Peyer's patch (tissue), 4 donors: ENCODE results near the gene YEATS2. TPM values are rescaled to one million over a fixed set of nuclear protein-coding genes. Genes with fewer than 3 reads are reported as not detected.
"Not testable (repeated sequence)": the region's sequence is repeated elsewhere in the genome, so short reads cannot be mapped to it uniquely, and the experiment has no call there.

Experiments used
- DNase-seq, 3 donors: peaks; one replicate each; pipeline ENCODE4 v3.0.0-alpha.2; 2017 to 2019
- H3K27ac ChIP-seq, 4 donors: fragments of 200-600 bp; sonication (generic); one replicate each; pipeline ENCODE4 v1.5.1; 2016 to 2019
- H3K27me3 ChIP-seq, 2 donors: fragments of 200-600 bp; sonication (generic); one replicate each; pipeline ENCODE4 v1.5.1; 2019
- H3K36me3 ChIP-seq, 3 donors: fragments of 200-600 bp; sonication (generic); one replicate each; pipeline ENCODE4 v1.5.1; 2016 to 2019
- H3K4me1 ChIP-seq, 4 donors: fragments of 200-600 bp; sonication (generic); one replicate each; pipeline ENCODE4 v1.5.1; 2016 to 2019
- H3K4me3 ChIP-seq, 4 donors: fragments of 200-600 bp; sonication (generic); 1 replicate in 3 of 4; 2 replicates in 1 of 4; pipeline ENCODE4 v1.5.1; 2016 to 2019; ENCODE audit warnings: mild to moderate bottlenecking in 1 of 4
- H3K9me3 ChIP-seq, 4 donors: fragments of 200-600 bp; sonication (generic); one replicate each; pipeline ENCODE4 v1.5.1; 2016 to 2019; ENCODE audit warnings: mild to moderate bottlenecking in 1 of 4
- POLR2A ChIP-seq, 2 donors: fragments of 450-650 bp; IDR thresholded peaks; one replicate each; pipeline ENCODE4 v1.5.1; 2017; ENCODE audit warnings: antibody characterized with exemption in 2 of 2, mild to moderate bottlenecking in 2 of 2, moderate library complexity in 2 of 2
- total RNA-seq, 4 donors: library from RNA; depleted of rRNA; stranded (reverse); fragments of >200 nt; gene quantifications; one replicate each; pipeline ENCODE4 v1.1.0, GENCODE V29; 2016
- TF ChIP-seq, protein P1 (sequence below), 6 experiments: fragments of 450-650 bp in 4 of 6; fragments of 200-600 bp in 2 of 6; sonication (generic) in 1 of 6; IDR thresholded peaks; one replicate each; pipeline ENCODE4 v1.5.1; 2017 to 2019; ENCODE audit warnings: antibody characterized with exemption in 6 of 6, mild to moderate bottlenecking in 3 of 6, moderate library complexity in 1 of 6

The YEATS2 gene
- total RNA-seq, 4 donors from 2014 or later, result 24.3 to 56.9 (median 27.7) TPM

DNA sequence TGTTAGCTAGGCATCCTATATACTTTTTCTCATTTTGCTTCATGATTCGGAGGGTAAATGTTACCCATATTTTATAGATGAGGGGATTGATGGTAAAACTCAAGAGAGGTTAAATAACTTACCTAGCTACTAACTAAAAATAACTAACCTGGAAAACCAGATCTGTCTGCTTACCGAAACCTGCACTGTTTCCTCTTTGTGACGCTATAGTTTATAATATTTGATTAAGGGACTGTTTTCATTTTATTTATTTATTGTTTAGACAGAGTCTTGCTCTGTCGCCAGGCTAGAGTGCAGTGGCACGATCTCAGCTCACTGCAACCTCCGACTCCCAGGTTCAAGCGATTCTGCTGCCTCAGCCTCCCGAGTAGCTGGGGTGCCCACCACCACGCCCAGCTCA is 71.9 kb downstream of the YEATS2 start:
- peaks cover 0 to 19% (median 0%) of the 10 kb centered on the region in 3 donors for H3K36me3 ChIP-seq
- no peaks in the 10 kb centered on the region for H3K27me3 ChIP-seq
- DNase-seq, result no peak
- TF ChIP-seq POLR2A (IDR thresholded peaks at IDR 0.05), result no peak
- TF ChIP-seq, protein P1, sequence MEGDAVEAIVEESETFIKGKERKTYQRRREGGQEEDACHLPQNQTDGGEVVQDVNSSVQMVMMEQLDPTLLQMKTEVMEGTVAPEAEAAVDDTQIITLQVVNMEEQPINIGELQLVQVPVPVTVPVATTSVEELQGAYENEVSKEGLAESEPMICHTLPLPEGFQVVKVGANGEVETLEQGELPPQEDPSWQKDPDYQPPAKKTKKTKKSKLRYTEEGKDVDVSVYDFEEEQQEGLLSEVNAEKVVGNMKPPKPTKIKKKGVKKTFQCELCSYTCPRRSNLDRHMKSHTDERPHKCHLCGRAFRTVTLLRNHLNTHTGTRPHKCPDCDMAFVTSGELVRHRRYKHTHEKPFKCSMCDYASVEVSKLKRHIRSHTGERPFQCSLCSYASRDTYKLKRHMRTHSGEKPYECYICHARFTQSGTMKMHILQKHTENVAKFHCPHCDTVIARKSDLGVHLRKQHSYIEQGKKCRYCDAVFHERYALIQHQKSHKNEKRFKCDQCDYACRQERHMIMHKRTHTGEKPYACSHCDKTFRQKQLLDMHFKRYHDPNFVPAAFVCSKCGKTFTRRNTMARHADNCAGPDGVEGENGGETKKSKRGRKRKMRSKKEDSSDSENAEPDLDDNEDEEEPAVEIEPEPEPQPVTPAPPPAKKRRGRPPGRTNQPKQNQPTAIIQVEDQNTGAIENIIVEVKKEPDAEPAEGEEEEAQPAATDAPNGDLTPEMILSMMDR (IDR thresholded peaks at IDR 0.05), result no peak
- H3K4me3 ChIP-seq, result no peak overlapping the region
- no peaks in the 10 kb centered on the region for H3K4me1 ChIP-seq
- no peaks in the 10 kb centered on the region for H3K9me3 ChIP-seq
- H3K27ac ChIP-seq, result no peak overlapping the region

DNA sequence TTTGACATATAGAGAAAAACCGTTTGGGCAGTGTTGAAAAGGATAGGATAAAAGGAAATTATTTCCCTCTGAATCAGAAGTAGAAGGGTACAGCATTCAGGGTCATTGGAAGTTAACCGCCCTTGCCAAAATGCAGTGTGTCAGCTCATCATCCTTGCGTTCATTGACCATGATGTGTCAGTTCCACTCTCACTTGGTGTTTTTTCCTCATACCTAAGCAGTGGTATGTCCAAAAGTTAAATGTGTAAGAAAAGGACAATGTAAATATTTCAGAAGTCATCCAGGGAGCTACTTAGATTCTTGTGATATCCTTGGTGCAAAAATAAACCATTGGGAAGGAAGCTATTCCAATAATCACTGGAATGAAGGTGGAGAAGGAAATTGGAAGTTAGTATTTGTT is 77.0 kb downstream of the YEATS2 start:
- no peaks in the 10 kb centered on the region for H3K27me3 ChIP-seq
- peaks cover 0 to 48% (median 0%) of the 10 kb centered on the region in 3 donors for H3K36me3 ChIP-seq
- no peak overlapping the region for H3K27ac ChIP-seq
- no peak for DNase-seq
- H3K4me1 ChIP-seq, result peaks cover 0 to 3% (median 0%) of the 10 kb centered on the region in 4 donors
- H3K9me3 ChIP-seq, result no peaks in the 10 kb centered on the region
- no peak overlapping the region for H3K4me3 ChIP-seq
- TF ChIP-seq, protein P1 (IDR thresholded peaks at IDR 0.05), result no peak
- TF ChIP-seq POLR2A (IDR thresholded peaks at IDR 0.05), result no peak

DNA sequence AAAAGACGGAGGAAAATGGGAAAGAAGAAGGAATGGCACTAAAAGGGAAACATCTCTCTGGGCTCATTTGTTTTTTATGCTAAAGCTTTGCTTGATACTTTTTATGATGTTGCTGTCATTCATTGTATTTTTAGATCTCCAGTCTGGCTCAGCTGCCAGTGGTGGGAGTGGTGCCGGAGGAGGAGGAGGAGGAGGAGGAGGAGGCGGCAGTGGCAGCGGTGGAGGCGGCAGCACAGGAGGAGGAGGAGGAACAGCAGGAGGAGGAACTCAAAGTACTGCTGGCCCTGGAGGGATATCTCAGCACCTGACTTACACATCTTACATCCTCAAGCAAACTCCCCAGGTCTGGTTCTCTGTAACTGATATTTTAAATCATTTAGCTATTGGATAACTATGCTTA is 78.2 kb downstream of the YEATS2 start:
- H3K27ac ChIP-seq, result peak overlapping the region in 1 of 4 donors; percentile 0
- no peak overlapping the region for H3K4me3 ChIP-seq
- no peaks in the 10 kb centered on the region for H3K9me3 ChIP-seq
- no peak for TF ChIP-seq POLR2A (IDR thresholded peaks at IDR 0.05)
- TF ChIP-seq, protein P1 (IDR thresholded peaks at IDR 0.05), result no peak
- DNase-seq, result peak in 2 of 3 donors; percentile 56 to 71
- H3K27me3 ChIP-seq, result no peaks in the 10 kb centered on the region
- peaks cover 0 to 56% (median 0%) of the 10 kb centered on the region in 3 donors for H3K36me3 ChIP-seq
- H3K4me1 ChIP-seq, result peaks cover 0 to 3% (median 0%) of the 10 kb centered on the region in 4 donors

DNA sequence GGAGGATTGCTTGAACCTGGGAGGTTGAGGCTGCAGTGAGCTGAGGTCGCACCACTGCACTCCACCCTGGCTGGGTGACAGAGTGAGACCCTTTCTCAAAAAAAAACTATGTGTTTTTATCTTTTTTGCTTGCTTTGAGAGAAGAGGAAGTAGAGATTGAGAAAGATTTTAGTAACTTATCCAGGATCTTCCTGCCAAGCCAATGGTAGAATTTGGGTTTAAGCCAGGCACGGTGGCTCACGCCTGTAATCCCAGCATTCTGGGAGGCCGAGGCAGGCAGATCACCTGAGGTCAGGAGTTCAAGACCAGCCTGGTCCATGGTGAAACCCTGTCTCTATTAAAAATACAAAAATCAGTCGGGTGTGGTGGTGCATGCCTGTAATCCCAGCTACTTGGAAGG is 78.9 kb downstream of the YEATS2 start:
- DNase-seq, H3K4me1 ChIP-seq, H3K27me3 ChIP-seq, H3K4me3 ChIP-seq, H3K9me3 ChIP-seq: not testable (repeated sequence)
- H3K27ac ChIP-seq, result peak overlapping the region in 1 of 4 donors; percentile 0
- H3K36me3 ChIP-seq, result peaks cover 0 to 60% (median 0%) of the 10 kb centered on the region in 3 donors

DNA sequence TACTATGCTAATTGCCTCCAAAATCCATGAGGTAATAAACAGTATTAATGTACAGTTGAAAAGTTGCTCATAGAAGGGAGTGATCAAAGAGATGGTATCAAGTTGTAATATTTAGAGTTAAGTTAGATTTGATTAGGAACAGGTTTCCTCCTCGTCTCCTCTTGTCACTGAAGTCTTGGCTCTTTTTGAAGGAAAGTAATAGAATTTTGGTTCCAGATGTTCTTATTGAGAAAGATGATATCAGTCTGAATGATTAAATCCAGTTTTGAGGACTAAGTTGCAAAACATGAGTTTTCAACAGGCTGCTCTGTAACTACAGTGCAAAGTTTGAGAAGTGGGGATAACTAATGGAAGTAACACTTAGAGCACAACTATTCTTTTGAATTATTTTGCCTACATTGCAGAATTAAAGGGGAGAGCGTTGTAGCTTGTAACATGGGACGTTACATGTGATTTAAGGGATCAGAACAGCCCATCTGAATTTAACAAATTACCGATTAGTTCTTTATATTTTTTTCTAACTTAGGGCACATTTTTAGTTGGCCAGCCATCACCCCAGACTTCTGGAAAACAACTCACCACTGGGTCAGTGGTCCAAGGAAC is 79.5 kb downstream of the YEATS2 start:
- H3K36me3 ChIP-seq, result peaks cover 0 to 65% (median 0%) of the 10 kb centered on the region in 3 donors
- H3K4me1 ChIP-seq, result peaks cover 0 to 3% (median 0%) of the 10 kb centered on the region in 4 donors
- H3K27ac ChIP-seq, result no peak overlapping the region
- no peak overlapping the region for H3K4me3 ChIP-seq
- no peak for DNase-seq
- H3K9me3 ChIP-seq, result no peaks in the 10 kb centered on the region
- no peak for TF ChIP-seq POLR2A (IDR thresholded peaks at IDR 0.05)
- TF ChIP-seq, protein P1 (IDR thresholded peaks at IDR 0.05), result no peak
- no peaks in the 10 kb centered on the region for H3K27me3 ChIP-seq

DNA sequence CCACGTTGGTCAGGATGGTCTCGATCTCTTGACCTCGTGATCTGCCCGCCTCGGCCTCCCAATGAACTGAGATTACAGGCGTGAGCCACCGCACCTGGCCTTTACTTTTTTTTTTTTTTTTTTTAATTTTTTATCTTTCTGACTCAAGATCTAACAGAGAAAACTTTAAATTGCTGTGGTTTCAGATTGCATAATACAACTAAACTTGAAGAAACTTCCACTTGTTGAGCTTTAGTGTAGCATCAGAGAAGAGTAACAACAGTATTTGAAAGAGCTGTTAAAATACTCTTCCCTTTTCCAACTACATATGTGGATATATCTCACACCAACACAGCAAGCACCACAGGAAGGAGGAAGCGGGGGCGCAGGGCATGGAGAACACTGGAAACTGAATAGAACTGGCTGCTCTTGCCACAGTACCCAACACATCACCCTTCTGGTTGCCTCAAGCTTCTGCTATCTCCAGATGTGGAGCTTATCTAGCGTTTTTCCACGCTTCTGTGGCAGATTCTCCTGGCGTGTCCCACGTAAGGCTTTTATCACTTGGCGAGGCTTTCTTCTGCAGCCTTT is 82.4 kb downstream of the YEATS2 start:
- no peak for DNase-seq
- TF ChIP-seq, protein P1 (IDR thresholded peaks at IDR 0.05), result no peak
- TF ChIP-seq POLR2A (IDR thresholded peaks at IDR 0.05), result no peak
- H3K27ac ChIP-seq, result no peak overlapping the region
- H3K27me3 ChIP-seq, result no peaks in the 10 kb centered on the region
- peaks cover 0 to 62% (median 0%) of the 10 kb centered on the region in 3 donors for H3K36me3 ChIP-seq
- H3K4me3 ChIP-seq, result no peak overlapping the region
- H3K4me1 ChIP-seq, result peaks cover 0 to 3% (median 0%) of the 10 kb centered on the region in 4 donors
- H3K9me3 ChIP-seq, result no peaks in the 10 kb centered on the region
